22Rv1 (cell line): ENCODE data around the gene SYVN1.

Experiments
- ZFX ChIP-seq: fragments of 450-650 bp; IDR thresholded peaks from 2 replicates; pipeline ENCODE4 v1.6.1; 2017; ENCODE audit warnings: antibody characterized with exemption, borderline replicate concordance
- TF ChIP-seq, protein P1 (sequence below): fragments of 450-650 bp; IDR thresholded peaks from 2 replicates; pipeline ENCODE4 v1.5.1; 2017; ENCODE audit warnings: mild to moderate bottlenecking

- TF ChIP-seq, protein P1, sequence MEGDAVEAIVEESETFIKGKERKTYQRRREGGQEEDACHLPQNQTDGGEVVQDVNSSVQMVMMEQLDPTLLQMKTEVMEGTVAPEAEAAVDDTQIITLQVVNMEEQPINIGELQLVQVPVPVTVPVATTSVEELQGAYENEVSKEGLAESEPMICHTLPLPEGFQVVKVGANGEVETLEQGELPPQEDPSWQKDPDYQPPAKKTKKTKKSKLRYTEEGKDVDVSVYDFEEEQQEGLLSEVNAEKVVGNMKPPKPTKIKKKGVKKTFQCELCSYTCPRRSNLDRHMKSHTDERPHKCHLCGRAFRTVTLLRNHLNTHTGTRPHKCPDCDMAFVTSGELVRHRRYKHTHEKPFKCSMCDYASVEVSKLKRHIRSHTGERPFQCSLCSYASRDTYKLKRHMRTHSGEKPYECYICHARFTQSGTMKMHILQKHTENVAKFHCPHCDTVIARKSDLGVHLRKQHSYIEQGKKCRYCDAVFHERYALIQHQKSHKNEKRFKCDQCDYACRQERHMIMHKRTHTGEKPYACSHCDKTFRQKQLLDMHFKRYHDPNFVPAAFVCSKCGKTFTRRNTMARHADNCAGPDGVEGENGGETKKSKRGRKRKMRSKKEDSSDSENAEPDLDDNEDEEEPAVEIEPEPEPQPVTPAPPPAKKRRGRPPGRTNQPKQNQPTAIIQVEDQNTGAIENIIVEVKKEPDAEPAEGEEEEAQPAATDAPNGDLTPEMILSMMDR = no peak
- no peak for TF ChIP-seq ZFX
These were observed 26.3 kb upstream of the SYVN1 start for GRCh38 chr11:65160643-65161042.
